Activated naive CD4-positive, alpha-beta T cell treated with anti-CD3 and anti-CD28 coated beads, Interleukin-2, amount 10 ng/mL, durations not matched to agents 7 days and 5 days (primary cell): Measurements from ENCODE around the gene IRX6.

Experiments
- CTCF ChIA-PET: fragments of 350-600 bp; sonication (Branson Sonifier 250); formaldehyde crosslinking; loops from one replicate; lab custom pipeline; 2021; ENCODE audit warnings: antibody characterized with exemption; lab: Charles Lee
- DNase-seq: peaks from one replicate; pipeline ENCODE4 v3.0.0-alpha.2; 2020
- H3K27ac Mint-ChIP-seq: one replicate; pipeline ENCODE4 v1.8.0; 2021; ENCODE audit warnings: mild to moderate bottlenecking, moderate library complexity, mixed read lengths
- H3K27me3 Mint-ChIP-seq: one replicate; pipeline ENCODE4 v1.8.0; 2021; ENCODE audit warnings: mild to moderate bottlenecking, mixed read lengths
- H3K36me3 Mint-ChIP-seq: one replicate; pipeline ENCODE4 v1.8.0; 2021; ENCODE audit warnings: mixed read lengths
- H3K4me1 Mint-ChIP-seq: one replicate; pipeline ENCODE4 v1.8.0; 2021; ENCODE audit warnings: mixed read lengths
- H3K4me3 Mint-ChIP-seq: one replicate; pipeline ENCODE4 v1.8.0; 2021; ENCODE audit warnings: mild to moderate bottlenecking, moderate library complexity, mixed read lengths
- H3K9me3 Mint-ChIP-seq: one replicate; pipeline ENCODE4 v1.8.0; 2021; ENCODE audit warnings: mixed read lengths

IRX6 gene

DNA sequence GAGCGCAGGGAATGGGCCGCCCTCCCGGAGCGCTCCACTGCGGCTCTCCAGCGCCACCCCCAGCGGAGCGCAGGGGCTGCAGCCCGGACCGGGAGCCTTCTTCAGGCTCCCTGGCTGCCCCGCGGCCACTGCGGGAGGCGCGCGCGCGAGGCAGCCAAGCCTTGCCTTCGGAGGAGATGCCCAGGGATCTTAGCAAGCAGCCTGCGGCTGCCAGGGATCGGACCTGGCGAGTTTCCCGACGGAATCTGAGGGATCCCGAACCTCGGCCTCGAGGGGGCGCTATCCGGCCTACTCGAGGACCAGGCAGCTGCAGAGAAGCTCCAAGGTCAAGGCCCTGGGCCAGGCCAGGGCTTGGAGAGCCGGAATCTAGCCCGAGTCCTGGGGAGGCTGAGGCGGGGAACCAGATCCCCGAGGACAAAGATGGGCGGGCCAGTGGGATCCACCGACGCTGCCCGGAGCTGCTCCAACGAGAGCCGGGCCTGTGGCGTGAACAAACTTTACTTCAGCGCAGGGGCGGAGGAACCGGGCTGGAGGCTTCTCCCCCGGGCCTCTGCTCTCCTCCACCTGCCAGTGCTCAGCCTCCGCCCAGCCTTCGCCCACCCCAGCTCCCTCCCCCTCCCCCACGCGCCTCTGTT lies at the start of gene IRX6:
Gene IRX6 (plus strand): TSS at position 567 of the 635 bp plus-strand sequence. CDS start 889 bp downstream, outside the sequence.
- no peaks in the 10 kb centered on the region for H3K36me3 Mint-ChIP-seq
- H3K4me3 Mint-ChIP-seq, result no peak within 1 kb of the TSS
- no peak for DNase-seq
- CTCF ChIA-PET, result no interaction called here
- no peaks in the 10 kb centered on the region for H3K9me3 Mint-ChIP-seq
- no peaks in the 10 kb centered on the region for H3K4me1 Mint-ChIP-seq
- H3K27ac Mint-ChIP-seq, result no peak within 1 kb of the TSS
- H3K27me3 Mint-ChIP-seq, result peaks cover 65% of the 10 kb centered on the region

DNA sequence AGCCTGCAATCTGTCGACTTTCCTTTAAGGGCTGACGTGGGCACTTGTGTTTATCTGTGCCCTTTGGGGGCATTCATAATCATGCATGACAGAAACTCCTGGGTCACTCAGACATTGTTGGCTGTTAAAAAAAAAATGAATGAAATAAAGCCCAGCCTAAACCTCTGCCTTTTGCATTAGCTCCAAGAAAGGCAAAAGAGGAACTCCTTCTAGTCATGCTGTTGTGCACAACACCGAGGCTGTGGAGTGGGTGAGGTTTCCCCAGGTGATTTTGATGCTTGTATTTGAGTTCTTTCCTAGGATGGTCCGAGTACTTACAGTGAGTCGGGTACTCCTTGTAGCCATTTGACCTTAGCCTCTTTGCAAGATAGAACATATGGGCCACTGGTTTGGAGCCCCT lies 49.6 kb upstream of the IRX6 start:
- H3K27ac Mint-ChIP-seq, result no peak overlapping the region
- H3K4me1 Mint-ChIP-seq, result no peaks in the 10 kb centered on the region
- no peak overlapping the region for H3K4me3 Mint-ChIP-seq
- H3K27me3 Mint-ChIP-seq, result no peaks in the 10 kb centered on the region
- no peaks in the 10 kb centered on the region for H3K9me3 Mint-ChIP-seq
- CTCF ChIA-PET, result no interaction called here
- no peak for DNase-seq
- H3K36me3 Mint-ChIP-seq, result no peaks in the 10 kb centered on the region

DNA sequence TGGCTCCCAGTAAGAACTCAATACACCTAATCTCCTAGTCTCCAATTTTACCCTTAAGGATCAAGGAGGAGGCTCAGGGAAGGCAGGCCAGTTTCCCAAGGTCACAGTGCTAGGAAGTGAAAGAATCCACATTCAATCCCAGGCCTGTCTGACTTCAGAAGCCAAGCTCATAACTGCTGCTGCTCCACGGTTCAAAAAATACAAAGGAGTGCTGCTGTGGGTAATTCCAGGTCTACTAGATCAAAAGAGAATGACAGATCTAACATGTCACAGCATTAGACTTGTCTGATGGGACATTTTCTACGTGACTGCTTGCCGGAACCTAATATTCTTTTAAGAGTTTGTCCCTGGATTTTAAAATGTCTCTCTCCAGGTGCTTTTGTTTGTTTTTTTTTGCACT lies 48.8 kb upstream of the IRX6 start:
- CTCF ChIA-PET, result no interaction called here
- H3K27me3 Mint-ChIP-seq, result no peaks in the 10 kb centered on the region
- no peak for DNase-seq
- no peak overlapping the region for H3K4me3 Mint-ChIP-seq
- H3K36me3 Mint-ChIP-seq, result no peaks in the 10 kb centered on the region
- H3K27ac Mint-ChIP-seq, result no peak overlapping the region
- H3K9me3 Mint-ChIP-seq, result no peaks in the 10 kb centered on the region
- H3K4me1 Mint-ChIP-seq, result no peaks in the 10 kb centered on the region

DNA sequence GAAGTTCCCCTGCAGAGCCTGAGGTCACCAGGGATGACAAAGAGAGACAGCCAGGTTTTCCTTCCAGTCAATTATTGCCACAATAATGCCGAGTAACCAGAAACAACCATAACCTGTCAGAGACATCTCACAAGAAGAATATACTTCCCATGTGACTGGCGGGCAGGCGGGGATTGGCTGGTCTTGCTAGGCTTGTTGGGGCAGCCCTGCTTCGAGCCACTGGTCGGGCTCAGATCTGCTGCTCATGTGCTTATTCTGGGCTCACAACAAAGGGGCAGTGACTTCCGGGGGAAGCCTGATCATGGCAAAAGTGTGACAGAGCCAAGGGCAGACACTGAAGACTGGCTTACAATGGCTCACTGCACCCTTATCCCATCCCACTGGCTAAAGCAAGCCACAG lies 48.1 kb upstream of the IRX6 start:
- CTCF ChIA-PET, result no interaction called here
- no peak overlapping the region for H3K27ac Mint-ChIP-seq
- no peak for DNase-seq
- H3K4me1 Mint-ChIP-seq, result no peaks in the 10 kb centered on the region
- H3K27me3 Mint-ChIP-seq, result no peaks in the 10 kb centered on the region
- no peak overlapping the region for H3K4me3 Mint-ChIP-seq
- no peaks in the 10 kb centered on the region for H3K9me3 Mint-ChIP-seq
- no peaks in the 10 kb centered on the region for H3K36me3 Mint-ChIP-seq

- Mint-ChIP-seq H3K9me3 (no peaks in the 10 kb centered on the region), H3K36me3 (no peaks in the 10 kb centered on the region), H3K4me1 (no peaks in the 10 kb centered on the region), H3K27ac (no peak overlapping the region), H3K4me3 (no peak overlapping the region), H3K27me3 (no peaks in the 10 kb centered on the region)
- CTCF ChIA-PET, result no interaction called here
- no peak for DNase-seq
These were observed 46.5 kb upstream of the IRX6 start for GRCh38 chr16:55277536-55277935.

DNA sequence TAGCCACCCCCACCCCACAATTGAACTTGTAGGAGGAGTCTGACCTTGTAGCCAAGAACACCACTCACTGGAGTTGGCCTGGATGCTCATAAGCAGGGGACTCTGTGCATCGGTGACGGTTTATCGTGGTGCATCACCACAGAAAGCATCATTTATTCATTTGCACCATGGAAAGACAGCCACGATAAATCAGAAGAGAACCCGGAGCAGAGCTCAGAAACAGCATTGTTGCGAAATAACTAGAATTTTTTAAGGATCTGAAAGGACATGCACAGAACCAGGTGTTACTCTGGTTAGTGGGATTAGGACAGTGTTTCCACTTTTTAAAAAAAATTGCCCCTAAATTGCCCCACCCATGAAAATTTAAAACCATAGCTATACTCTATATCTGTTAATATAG lies 44.4 kb upstream of the IRX6 start:
- DNase-seq, result no peak
- Mint-ChIP-seq H3K4me3 (no peak overlapping the region), H3K27me3 (no peaks in the 10 kb centered on the region), H3K27ac (no peak overlapping the region), H3K4me1 (no peaks in the 10 kb centered on the region), H3K36me3 (no peaks in the 10 kb centered on the region), H3K9me3 (no peaks in the 10 kb centered on the region)
- CTCF ChIA-PET, result no interaction called here

DNA sequence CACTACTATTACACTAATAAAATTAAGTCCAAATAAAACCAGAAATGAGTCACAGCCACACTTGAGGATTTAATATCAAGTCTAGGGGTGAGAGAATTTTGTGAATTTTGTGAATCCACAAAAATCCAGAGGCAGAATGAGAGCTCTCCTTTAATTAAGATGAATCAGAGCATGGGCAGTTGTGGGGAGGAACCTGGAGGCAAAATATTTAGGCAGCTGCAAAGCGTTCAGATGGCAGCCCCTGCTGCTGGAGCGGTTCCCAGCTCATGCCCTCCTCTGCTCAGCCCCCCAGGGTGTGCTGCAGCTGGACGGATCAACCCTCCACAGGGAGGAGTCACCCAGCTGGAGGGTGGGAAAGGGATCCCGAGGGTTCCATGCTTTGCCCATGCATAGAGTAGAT lies 43.4 kb upstream of the IRX6 start:
- CTCF ChIA-PET, result no interaction called here
- no peak for DNase-seq
- Mint-ChIP-seq H3K27ac (no peak overlapping the region), H3K9me3 (no peaks in the 10 kb centered on the region), H3K27me3 (no peaks in the 10 kb centered on the region), H3K4me3 (no peak overlapping the region), H3K36me3 (no peaks in the 10 kb centered on the region), H3K4me1 (no peaks in the 10 kb centered on the region)

- H3K4me3 Mint-ChIP-seq, result no peak overlapping the region
- H3K9me3 Mint-ChIP-seq, result no peaks in the 10 kb centered on the region
- CTCF ChIA-PET, result interaction anchor here (0.6 kb wide), 1 partner anchor 307 kb away, joined by 3 read pairs; no protein-coding TSS in a partner anchor
- H3K4me1 Mint-ChIP-seq, result no peaks in the 10 kb centered on the region
- DNase-seq, result no peak
- H3K36me3 Mint-ChIP-seq, result no peaks in the 10 kb centered on the region
- no peak overlapping the region for H3K27ac Mint-ChIP-seq
- H3K27me3 Mint-ChIP-seq, result no peaks in the 10 kb centered on the region
These were observed 41.6 kb upstream of the IRX6 start for GRCh38 chr16:55282441-55282840.

DNA sequence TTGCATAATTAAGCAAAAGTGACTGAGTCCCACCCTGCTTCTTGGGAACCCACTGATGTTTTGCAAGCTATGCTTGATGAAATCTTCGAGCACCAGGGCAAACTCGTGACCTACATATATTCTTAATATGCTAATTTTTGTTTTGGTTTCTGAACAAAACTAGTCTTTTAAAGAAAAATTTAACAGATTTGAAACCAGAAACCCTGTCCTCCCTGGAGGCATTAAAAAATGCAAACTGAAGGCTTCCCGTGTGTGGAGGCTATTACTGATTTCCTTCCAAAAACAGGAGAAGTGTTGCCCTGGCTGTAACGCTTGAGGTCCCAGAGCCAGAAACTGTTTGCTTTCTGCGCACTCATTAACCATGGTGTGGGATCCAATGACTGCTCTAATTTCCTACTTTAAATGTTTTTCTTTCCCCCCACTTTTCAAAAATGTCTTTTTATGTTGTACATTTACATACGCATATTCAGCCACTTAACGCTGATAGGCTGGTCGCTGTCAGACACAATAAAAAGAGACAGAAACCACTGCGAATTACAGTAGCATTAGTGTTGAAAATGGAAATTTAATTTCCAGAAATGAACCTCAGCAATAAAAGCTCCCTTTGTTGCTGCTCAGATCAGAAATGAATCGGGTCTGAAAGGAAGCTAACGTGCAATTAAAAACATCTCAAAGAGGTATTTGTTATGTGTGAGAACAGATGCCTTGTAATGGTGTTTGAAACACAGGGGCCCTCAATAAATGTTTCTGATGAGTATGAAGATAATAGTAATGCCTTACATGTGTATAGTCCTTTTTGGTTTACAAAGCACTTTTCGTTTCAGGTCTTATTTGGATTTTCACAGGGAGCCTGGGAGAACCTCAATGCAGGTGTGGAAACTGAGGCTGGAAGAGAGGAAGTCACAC lies 39.9 kb upstream of the IRX6 start:
- no peak overlapping the region for H3K4me3 Mint-ChIP-seq
- CTCF ChIA-PET, result no interaction called here

GRCh38 chr16:55284718-55285099 lies 39.3 kb upstream of the IRX6 start:
- Mint-ChIP-seq H3K27ac (no peak overlapping the region), H3K4me1 (no peaks in the 10 kb centered on the region), H3K27me3 (no peaks in the 10 kb centered on the region), H3K9me3 (no peaks in the 10 kb centered on the region), H3K36me3 (no peaks in the 10 kb centered on the region), H3K4me3 (no peak overlapping the region)
- DNase-seq, result no peak
- CTCF ChIA-PET, result no interaction called here

More for the DNA sequence above, 39.9 kb upstream of the IRX6 start:
- no peaks in the 10 kb centered on the region for H3K27me3 Mint-ChIP-seq
- no peaks in the 10 kb centered on the region for H3K9me3 Mint-ChIP-seq
- H3K27ac Mint-ChIP-seq, result no peak overlapping the region
- DNase-seq, result no peak
- H3K4me1 Mint-ChIP-seq, result no peaks in the 10 kb centered on the region
- H3K36me3 Mint-ChIP-seq, result no peaks in the 10 kb centered on the region

DNA sequence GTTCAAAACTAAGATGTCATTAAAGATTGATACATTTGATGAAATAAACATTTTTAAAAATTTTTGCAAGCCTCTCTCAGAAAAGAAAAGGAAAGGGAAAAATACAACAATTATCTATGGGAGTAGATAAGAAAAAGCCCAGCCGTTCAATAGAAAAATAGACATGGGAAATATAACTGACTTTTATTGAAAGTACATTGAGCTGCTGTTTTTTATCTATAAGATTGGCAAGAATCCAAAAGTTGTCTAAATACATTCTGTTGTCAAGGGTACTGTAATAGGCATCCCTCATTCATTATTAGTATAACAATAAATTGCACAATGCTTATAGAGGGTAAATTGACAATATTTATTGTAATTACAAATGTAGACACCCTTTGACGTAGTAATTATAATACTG lies 38.4 kb upstream of the IRX6 start:
- no peaks in the 10 kb centered on the region for H3K27me3 Mint-ChIP-seq
- no peaks in the 10 kb centered on the region for H3K4me1 Mint-ChIP-seq
- no peaks in the 10 kb centered on the region for H3K9me3 Mint-ChIP-seq
- H3K36me3 Mint-ChIP-seq, result no peaks in the 10 kb centered on the region
- H3K4me3 Mint-ChIP-seq, result no peak overlapping the region
- H3K27ac Mint-ChIP-seq, result no peak overlapping the region
- no peak for DNase-seq
- CTCF ChIA-PET, result no interaction called here

DNA sequence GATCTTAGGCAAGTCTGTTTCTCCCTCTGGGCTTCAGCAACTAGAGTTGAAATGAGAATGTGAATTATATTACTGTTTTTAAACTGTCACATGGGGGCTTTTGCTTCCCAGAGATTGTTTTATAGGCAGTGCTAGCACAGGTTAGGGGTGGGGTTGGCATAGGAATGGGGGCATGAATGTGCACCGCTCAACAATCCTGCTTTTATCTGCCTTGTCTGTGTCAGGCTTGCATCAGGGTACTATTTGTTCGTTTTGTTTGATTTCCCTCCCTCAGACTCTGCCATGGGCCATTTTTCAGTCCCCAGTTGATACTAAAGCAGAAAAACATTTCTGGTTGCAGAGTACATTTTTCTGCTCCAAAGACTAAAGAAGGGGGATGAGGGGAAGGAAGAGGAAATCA lies 34.6 kb upstream of the IRX6 start:
- Mint-ChIP-seq H3K9me3 (no peaks in the 10 kb centered on the region), H3K4me1 (no peaks in the 10 kb centered on the region), H3K27me3 (no peaks in the 10 kb centered on the region), H3K27ac (no peak overlapping the region), H3K4me3 (no peak overlapping the region), H3K36me3 (no peaks in the 10 kb centered on the region)
- DNase-seq, result no peak
- CTCF ChIA-PET, result no interaction called here

DNA sequence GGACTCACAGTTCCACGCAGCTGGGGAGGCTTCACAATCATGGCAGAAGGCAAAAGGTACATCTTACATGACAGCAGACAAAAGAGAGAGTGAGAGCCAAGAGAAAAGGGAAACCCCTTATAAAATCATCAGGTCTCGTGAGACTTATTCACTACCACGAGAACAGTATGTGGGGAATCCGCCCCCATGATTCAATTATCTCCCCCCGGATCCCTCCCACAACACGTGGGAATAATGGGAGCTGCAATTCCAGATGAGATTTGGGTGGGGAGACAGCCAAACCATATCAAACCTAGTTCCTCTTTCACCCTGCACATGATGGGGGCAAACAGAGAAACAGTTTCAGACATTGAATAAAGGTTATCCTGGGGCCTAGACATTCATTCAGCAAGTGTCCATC lies 32.2 kb upstream of the IRX6 start:
- Mint-ChIP-seq H3K36me3 (no peaks in the 10 kb centered on the region), H3K4me1 (no peaks in the 10 kb centered on the region), H3K27ac (no peak overlapping the region), H3K4me3 (no peak overlapping the region), H3K9me3 (no peaks in the 10 kb centered on the region), H3K27me3 (no peaks in the 10 kb centered on the region)
- CTCF ChIA-PET, result no interaction called here
- DNase-seq, result no peak

DNA sequence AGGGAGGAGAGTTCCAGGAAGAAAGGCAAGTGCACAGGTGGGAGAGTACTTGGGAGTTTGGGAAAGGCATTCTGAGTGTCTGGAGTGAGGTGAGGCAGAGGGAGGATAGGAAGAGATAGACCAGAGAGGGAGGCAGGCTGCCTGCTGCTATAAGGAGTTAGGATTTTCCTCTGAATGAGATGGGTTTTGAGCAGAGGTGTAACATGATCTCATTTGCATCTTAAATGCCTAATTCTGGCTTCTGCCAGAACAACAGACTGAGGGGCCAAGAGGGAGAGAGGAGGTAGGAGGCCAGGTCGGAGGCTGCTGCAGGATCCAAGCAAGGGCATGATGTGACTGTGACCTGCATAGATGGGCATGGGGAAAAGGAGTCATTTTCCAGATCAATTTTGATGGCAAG lies 31.5 kb upstream of the IRX6 start:
- DNase-seq, result no peak
- CTCF ChIA-PET, result no interaction called here
- H3K9me3 Mint-ChIP-seq, result no peaks in the 10 kb centered on the region
- no peak overlapping the region for H3K4me3 Mint-ChIP-seq
- no peaks in the 10 kb centered on the region for H3K36me3 Mint-ChIP-seq
- H3K27ac Mint-ChIP-seq, result no peak overlapping the region
- H3K4me1 Mint-ChIP-seq, result no peaks in the 10 kb centered on the region
- H3K27me3 Mint-ChIP-seq, result no peaks in the 10 kb centered on the region

DNA sequence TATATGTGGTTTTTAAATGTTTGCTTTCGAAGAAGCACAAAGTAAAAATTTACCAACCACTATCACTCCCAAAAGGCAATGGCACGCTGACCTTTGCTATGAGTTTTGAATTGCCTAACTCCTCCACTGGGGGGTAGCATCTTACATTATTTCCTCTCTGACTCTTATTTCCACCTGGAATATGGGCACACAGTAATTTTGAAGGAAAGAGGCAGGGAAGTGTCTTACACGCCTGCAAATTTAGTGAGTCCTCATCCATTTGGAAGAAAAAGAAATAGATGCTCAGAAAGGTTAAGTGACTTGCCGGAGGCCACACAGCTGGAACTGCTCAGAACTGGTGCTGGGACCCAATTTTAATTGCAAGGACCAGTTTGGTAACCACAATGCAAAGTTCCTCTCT lies 29.9 kb upstream of the IRX6 start:
- CTCF ChIA-PET, result no interaction called here
- Mint-ChIP-seq H3K4me3 (no peak overlapping the region), H3K27me3 (no peaks in the 10 kb centered on the region), H3K9me3 (no peaks in the 10 kb centered on the region), H3K36me3 (no peaks in the 10 kb centered on the region), H3K27ac (no peak overlapping the region), H3K4me1 (no peaks in the 10 kb centered on the region)
- DNase-seq, result no peak
